ENCODE results near the gene ITGB1BP1.
"Not testable (repeated sequence)": the region's sequence is repeated elsewhere in the genome, so short reads cannot be mapped to it uniquely, and the experiment has no call there.

ITGB1BP1 gene

GRCh38 chr2:9400268-9401058 lies 22.9 kb downstream of the ITGB1BP1 start:
- no peak for DNase-seq (ENCODE audit: low read depth, low spot score)

DNA sequence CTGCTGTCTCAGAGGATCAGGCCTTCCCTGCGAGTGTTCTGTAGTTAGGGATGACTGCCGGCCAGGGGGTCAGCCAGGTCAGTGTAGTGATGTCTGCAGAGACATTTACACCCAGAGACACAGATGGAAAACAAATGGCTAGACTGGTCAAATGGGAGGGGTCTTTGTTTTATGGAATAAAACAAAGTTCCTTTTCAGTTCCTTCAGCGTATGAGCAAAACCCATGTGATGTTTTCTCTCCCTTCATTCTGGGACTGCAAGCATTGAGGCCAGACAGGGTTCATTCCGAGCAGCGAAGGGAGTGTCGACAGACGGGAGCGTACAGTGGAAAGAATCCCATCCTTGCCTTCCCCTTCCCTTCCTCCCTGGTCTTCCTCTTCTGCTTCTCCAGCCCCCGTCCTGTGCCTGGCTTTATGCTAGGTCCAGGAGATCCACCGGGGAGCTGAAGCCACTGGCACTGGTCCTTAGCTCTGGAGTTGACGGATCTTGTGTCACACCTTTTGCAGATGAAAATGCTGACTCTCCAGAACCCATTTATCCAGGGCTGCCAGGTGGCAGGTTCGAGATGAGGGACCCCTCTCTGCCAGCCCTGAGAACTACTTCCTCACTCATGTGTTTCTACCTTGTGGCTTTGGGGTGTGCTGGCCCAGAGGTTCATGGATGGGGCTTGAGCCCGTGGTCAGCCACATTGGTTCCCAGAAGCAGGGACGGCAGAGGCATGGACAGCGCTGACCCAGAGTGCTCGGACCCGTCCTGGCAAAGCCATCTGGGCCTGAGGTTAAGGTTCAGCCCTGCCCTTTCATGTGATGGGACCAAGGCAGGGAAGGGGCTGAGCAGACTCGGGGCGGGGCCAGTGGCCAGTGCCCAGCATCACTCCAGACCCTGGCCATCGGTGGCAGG lies 24.2 kb downstream of the ITGB1BP1 start:
- no peak for DNase-seq (ENCODE audit: low read depth, low spot score)

- not testable (repeated sequence) for DNase-seq (ENCODE audit: low read depth, low spot score)
These were observed 25.1 kb downstream of the ITGB1BP1 start for GRCh38 chr2:9398251-9398650.

DNA sequence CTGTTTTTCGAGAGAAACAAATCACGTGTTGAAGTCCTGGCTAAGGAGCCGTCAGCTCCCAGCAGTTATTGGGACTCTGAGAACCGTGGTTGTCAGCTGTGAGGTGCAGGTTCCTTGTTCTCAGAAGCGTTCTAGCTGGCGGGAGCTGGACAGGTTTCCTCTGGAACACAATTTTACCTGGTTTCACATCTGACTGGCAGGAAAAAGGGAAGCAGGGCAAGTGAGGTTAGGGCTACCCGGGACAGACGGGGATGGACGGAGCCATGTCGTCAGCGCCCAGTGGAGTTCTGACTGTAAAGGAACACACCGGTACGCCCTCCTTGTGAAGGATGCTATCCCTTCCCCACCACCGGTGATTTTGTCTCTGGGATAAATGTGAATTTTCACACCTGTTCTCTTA lies 26.1 kb downstream of the ITGB1BP1 start:
- no peak for DNase-seq (ENCODE audit: low read depth, low spot score)

- DNase-seq (ENCODE audit: low read depth, low spot score), result no peak
These were observed 28.5 kb downstream of the ITGB1BP1 start for GRCh38 chr2:9394816-9395215.

DNA sequence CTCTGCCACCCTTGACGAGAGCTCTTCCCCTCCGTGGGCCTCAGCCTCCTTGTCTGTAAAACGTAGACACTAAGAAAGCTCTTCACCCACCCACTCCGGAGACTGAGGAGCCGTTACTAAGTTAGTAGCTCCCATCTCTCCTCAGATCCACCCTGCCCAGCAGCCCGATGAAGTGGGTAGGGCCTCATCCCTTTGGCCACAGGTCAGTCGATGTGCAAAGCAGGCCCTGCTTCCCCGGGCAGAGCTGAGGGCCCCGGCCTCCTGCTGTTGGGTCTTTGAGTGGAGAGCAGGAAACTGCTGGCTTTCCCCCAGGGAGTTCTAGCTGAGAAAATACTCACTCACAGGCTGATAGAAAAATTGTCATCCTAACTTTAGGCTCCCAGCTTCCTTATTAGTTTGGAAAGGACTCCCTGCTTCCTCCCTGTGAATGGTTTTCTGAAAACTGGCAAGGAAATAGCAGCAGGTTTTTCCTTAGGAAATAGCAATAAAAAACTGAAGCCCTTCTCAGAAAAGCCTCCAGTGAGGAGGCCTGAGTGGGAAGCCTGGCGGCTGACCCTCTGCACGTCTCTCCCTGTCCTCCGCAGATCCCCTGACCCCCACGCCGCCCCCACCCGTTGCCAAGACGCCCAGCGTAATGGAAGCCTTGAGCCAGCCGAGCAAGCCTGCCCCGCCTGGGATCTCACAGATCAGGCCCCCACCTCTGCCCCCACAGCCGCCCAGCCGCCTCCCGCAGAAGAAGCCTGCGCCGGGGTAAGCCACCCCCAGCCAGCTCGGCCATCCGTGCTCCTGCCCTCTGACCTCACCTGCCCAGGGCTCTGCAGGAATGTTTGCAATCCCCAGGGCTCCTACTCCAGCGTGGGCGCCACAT lies 30.2 kb downstream of the ITGB1BP1 start:
- DNase-seq (ENCODE audit: low read depth, low spot score), result no peak

GRCh38 chr2:9391961-9392720 lies 31.2 kb downstream of the ITGB1BP1 start:
- no peak for DNase-seq (ENCODE audit: low read depth, low spot score)

DNA sequence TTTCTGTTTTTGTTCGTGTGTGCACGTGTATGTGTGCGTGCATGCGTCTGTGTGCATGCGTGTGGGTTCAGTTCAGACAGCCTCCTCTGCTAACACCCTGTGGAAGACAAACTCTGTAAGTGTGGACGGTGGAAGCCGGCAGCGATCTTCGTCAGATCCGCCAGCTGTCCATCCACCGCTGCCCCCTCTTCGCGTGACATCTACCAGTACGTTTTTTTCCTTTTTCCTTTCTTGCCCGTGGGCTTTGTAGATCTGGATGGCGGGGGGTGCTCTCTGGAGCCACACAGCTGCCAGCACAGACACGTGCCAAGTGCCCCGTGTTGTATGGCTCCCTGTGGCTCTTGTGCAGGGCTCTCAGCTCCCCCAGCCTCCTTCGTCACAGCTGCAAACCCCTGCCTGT lies 32.3 kb downstream of the ITGB1BP1 start:
- no peak for DNase-seq (ENCODE audit: low read depth, low spot score)

DNA sequence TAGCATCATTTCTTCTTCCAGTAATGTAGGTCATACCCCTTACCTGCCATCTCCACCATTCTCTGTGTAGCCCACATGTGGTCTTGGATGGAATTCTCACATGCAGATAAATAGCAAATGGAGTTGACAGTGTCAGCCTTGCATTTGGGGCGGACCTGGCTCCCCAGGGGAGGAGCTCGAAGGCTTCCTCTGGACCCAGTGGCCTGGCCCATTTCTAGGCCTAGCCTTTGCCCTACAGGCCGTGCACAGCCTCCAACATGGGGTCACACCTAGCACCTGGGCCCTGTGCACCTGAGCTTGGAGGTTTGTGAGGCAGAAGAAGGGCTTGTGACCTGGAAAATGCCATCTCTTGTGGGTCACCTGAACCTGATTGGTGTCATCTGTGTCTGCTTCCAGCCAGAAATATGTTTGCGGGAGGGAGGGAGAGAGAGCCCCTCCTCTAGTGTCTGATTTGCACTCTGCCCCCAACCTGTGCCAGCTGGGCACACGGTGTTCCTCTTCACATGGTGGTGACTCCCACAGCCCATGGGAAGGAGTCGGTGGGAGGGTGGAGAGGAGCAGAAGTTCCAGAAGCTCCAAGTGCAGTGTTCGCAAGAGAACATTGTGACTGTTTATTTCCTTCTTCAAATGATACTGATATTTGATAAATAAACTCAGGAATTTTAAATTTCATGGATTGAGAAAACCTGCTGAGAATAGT lies 33.0 kb downstream of the ITGB1BP1 start:
- DNase-seq (ENCODE audit: low read depth, low spot score), result no peak

DNA sequence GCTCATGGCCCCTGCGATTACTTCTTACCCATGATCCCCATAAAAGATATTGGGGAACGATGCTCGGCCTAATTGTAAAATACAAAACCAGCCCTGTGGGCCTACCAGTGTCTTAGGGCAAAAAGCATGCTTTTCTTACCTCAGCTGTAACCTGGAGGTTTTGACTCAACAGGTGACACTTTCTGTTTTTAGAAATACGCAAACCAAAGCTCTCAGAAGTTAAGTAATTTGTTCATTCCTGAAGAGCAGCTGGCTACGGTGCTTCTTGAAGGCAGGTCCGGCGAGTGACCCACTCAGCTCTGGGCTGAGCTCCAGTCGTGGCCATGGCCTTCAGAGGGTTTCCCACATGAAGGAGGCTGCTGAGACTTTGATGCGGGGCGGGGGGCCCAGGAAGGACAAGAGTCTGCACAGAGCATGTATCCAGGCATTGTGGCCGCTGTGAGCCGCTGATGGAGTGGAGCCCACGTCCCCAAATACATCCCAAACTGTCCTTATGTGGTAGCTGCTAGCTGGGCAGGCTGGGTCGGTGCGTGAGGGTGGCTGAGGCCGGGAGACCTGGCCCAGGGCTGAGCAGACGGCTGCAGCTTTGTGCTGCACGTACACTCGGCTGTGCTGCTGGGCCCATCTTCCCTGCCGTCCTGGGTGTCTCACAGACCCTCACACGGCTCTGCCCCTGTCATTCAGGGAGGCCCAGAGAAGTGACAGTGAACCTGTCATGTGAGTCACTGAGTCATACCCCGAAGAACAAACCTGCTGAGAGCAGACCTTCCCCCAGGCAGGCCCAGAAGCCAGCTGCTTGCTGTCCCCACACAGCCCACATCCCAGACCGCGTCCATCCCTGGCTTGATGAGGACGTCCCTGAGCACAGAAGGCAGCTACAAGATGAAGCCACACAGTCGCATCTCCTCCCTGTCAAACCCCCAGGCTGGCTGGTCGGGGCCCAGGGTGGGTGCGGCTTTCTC lies 34.1 kb downstream of the ITGB1BP1 start:
- DNase-seq (ENCODE audit: low read depth, low spot score), result no peak

GRCh38 chr2:9388199-9388681 lies 35.1 kb downstream of the ITGB1BP1 start:
- DNase-seq (ENCODE audit: low read depth, low spot score), result no peak

DNA sequence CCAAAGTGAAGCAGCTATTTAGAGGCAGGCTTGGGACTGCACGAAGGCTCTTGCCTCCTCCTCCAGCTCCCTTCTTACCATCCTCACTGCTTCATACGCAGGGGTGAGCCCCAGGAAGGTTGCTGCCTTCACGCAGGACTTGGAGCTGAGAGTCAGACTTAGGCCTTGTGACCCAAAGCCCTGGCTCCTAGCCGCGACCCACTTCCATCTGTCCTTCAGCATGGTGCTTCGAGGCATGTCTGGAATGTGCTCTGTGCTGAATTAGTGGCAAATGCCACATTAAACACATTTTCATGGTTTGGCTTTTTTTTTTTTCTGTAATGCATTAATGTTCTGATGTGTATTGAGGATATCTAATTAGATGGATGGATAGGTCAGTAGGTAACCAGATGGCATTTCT lies 37.5 kb downstream of the ITGB1BP1 start:
- no peak for DNase-seq (ENCODE audit: low read depth, low spot score)

DNA sequence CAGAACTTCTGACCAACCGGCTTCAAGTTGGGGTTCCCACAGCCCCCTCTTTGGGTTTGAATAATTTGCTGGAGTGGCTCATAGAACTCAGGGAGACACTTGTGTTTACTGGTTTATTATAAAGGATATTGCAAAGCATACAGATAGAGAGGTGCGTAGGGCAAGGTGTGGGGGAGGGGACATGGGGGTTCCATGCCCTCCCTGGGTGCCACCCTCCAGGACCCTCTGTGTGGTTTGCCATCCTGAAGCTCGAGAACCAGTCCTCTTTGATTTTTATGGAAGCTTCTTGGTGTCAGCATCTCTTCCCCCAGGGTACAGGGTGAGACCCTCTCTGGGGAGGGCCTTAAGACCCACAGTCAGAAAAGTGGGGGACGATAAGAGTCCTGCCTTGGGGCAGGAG lies 38.8 kb downstream of the ITGB1BP1 start:
- no peak for DNase-seq (ENCODE audit: low read depth, low spot score)

DNA sequence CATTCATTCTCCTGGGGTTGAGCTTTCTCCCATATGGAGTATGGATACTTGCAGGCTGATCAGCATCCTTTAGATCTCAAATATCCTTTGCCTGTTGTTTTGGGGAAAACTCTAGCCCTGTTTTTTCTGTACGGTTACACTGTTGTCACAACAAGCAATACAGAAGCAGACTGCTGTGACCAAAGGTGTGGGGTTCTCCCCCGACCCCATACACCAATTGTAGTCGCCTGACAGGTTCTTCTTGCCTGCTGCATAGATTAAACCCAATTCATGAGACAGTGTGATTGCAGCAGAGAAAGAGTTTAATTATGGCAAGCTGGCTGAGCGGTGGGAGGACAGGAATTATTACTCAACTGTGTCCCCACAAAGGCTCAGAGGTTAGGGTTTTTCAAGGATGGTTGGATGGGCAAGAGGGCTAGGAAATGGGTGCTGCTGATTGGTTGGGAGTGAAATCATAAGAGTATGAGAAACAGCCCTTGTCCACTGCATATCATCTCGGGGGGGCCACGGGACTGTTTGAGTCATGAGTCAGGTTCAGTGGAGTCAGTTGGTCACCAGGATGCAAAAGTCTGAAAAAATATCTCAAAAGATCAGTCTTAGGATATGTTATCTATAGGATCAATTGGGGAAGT lies 40.6 kb downstream of the ITGB1BP1 start:
- DNase-seq (ENCODE audit: low read depth, low spot score), result no peak

DNA sequence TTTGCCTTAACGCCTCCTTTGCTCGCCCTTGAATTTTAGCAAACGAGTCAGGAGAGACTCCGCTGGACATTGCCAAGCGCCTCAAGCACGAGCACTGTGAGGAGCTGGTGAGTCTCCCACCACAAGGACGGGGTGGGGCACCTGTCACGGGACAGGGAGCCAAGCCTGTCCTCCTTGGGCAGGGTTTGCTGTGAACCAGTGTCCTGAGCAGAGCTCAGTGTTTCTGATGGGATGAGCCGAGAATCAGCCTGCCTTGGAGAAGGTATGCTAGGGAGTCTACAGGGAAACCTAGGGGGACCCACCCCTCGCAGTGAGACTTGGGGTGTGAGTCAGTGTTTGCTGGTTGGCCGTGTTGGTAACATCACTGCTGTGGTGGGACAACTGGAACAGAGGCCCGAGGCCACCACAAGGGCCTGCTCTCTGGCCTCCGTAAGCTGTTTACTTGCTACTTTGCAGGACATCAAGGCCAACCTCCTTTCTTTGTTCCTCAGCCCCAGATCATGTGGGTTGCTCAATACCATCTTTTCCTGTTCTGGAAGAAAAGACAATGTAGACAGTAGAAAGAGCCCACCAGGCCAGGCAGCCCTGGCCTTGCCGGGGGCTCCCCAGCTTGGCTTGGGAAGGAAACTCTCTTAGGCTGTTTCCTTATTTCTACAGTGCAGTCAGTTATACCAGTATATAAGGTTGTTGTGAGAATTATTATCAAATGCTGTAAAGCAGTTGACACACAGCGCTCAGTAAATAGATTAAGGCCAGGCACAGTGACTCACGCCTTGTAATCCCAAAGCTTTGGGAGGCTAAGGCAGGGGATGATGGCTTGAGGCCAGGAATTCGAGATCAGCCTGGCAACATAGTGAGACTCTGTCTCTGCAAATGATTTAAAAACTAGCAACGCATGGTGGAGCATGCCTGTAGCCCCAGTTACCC lies 42.4 kb downstream of the ITGB1BP1 start:
- no peak for DNase-seq (ENCODE audit: low read depth, low spot score)

GRCh38 chr2:9379391-9379755 lies 44.0 kb downstream of the ITGB1BP1 start:
- no peak for DNase-seq (ENCODE audit: low read depth, low spot score)

Measured in iPS DF 19.7 (cell line).